Cardiac muscle cell (in vitro differentiated cells and primary cell): ENCODE results near the gene MYH10. TPM values are rescaled to one million over a fixed set of nuclear protein-coding genes. Genes with fewer than 3 reads are reported as not detected.

Experiments
- DNase-seq, 2 donors: peaks; one replicate each; pipeline versions ENCODE4 v3.0.0 to v3.0.0-alpha.2; 2010 to 2017; ENCODE audit warnings: low read depth in 1 of 2, low spot score in 1 of 2
- H3K27ac ChIP-seq: fragments of 200-600 bp; sonication (generic); 2 replicates; pipeline ENCODE4 v1.5.1; 2016
- H3K27me3 ChIP-seq: fragments of 200-600 bp; sonication (generic); 2 replicates; pipeline ENCODE4 v1.6.0; 2016; ENCODE audit warnings: control low read depth
- H3K36me3 ChIP-seq: fragments of 200-600 bp; sonication (generic); 2 replicates; pipeline ENCODE4 v1.5.1; 2016; ENCODE audit warnings: control low read depth
- H3K4me1 ChIP-seq: fragments of 200-600 bp; sonication (generic); 2 replicates; pipeline ENCODE4 v1.8.1; 2017; ENCODE audit warnings: low read depth, mild to moderate bottlenecking, mixed run types
- H3K4me3 ChIP-seq: fragments of 200-600 bp; sonication (generic); 2 replicates; pipeline ENCODE4 v1.5.1; 2016; ENCODE audit warnings: mild to moderate bottlenecking
- H3K9me3 ChIP-seq: fragments of 200-600 bp; sonication (generic); 2 replicates; pipeline ENCODE4 v1.5.1; 2017; ENCODE audit warnings: low read depth, mild to moderate bottlenecking, control low read depth
- CTCF ChIP-seq: IDR thresholded peaks from 2 replicates; pipeline ENCODE4 v1.5.1; 2012; ENCODE audit warnings: low read depth, mild to moderate bottlenecking, low read length
- polyA plus RNA-seq: library from polyadenylated mRNA; unstranded; fragments of >200 nt; fragmentation: Nextera tagmentation; extraction: Ambion mirVana; gene quantifications from 2 replicates; pipeline ENCODE4 v1.2.1, GENCODE V29; 2016
- total RNA-seq: library from RNA; depleted of rRNA; stranded (reverse); fragments of >200 nt; gene quantifications from 2 replicates; pipeline ENCODE4 v1.2.3, GENCODE V29; 2016

MYH10 gene
- total and polyA plus RNA-seq, 2 experiments from 2014 or later: 147 to 194 TPM

DNA sequence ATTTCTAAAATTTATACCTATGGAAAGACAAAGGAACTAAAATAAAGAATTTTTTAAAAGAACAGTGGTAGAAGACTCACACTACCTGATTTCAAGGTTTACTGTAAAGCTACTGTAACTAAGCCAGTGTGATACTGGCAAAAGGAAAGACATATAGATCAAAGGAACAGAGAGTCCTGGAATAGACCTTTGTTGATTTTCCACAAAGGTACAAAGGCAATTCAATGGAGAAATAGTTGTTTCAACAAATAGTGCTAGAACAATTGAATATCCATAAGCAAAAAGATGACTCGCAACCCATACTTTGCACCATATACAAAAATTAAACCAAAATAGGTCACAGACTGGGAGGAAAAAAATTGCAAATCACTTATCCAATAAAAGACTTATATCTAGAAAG lies 36.7 kb downstream of the MYH10 start:
- H3K27ac ChIP-seq: no peak overlapping the region
- TF ChIP-seq CTCF: no peak
- H3K36me3 ChIP-seq: peaks cover 4% of the 10 kb centered on the region
- H3K9me3 ChIP-seq: no peaks in the 10 kb centered on the region
- no peaks in the 10 kb centered on the region for H3K27me3 ChIP-seq
- peaks cover 2% of the 10 kb centered on the region for H3K4me1 ChIP-seq
- H3K4me3 ChIP-seq: no peak overlapping the region
- no peak for DNase-seq

- H3K36me3 ChIP-seq: peaks cover 4% of the 10 kb centered on the region
- no peak for DNase-seq
- no peaks in the 10 kb centered on the region for H3K27me3 ChIP-seq
- peaks cover 5% of the 10 kb centered on the region for H3K4me1 ChIP-seq
- H3K4me3 ChIP-seq: no peak overlapping the region
- H3K9me3 ChIP-seq: no peaks in the 10 kb centered on the region
- no peak overlapping the region for H3K27ac ChIP-seq
- no peak for TF ChIP-seq CTCF
Observed at GRCh38 chr17:8593276-8593675, 37.2 kb downstream of the MYH10 start.

GRCh38 chr17:8588877-8589554 lies 41.5 kb downstream of the MYH10 start:
- no peak for TF ChIP-seq CTCF
- H3K9me3 ChIP-seq: no peaks in the 10 kb centered on the region
- DNase-seq: no peak
- no peak overlapping the region for H3K27ac ChIP-seq
- peaks cover 5% of the 10 kb centered on the region for H3K4me1 ChIP-seq
- peaks cover 5% of the 10 kb centered on the region for H3K36me3 ChIP-seq
- no peaks in the 10 kb centered on the region for H3K27me3 ChIP-seq
- no peak overlapping the region for H3K4me3 ChIP-seq

DNA sequence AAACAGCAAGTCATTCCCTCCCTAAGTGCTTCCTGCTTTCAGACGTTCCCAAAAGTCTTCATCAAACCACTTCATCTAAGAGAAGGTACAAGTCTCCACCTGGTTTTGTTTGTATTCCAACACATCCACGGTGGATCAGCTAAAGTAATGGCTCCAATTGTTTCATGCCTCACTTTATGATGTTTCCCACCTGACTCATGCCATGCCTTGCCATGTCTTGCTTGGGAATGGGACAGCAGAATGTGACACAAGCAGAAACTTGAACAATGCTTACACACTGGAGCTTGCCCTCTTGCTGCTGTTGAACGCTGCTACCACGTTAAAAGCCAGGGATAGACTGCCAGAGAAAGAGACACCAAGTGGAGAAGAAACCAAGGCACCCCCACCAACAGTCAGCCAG lies 43.8 kb downstream of the MYH10 start:
- TF ChIP-seq CTCF: no peak
- peaks cover 5% of the 10 kb centered on the region for H3K36me3 ChIP-seq

DNA sequence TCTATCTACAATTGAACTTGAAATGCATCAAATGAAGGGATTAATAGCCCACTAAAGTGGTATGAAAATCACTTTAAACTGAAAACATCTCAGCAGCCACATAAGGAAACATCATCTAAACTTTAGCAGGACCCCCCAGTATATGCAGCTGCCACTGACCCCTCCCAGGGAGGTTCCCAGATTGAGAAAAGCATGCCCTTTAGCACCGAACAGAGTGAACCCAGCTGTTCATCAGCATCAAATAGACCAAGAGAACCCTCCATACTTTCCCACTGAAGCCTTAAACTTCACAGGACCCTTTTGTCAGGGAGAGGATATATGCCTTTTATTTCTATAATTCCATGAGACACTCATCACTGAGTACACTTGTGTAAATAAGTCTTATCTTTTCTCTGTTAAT lies 44.6 kb downstream of the MYH10 start:
- peaks cover 5% of the 10 kb centered on the region for H3K4me1 ChIP-seq
- H3K27me3 ChIP-seq: no peaks in the 10 kb centered on the region
- no peaks in the 10 kb centered on the region for H3K9me3 ChIP-seq
- no peak for TF ChIP-seq CTCF
- no peak overlapping the region for H3K4me3 ChIP-seq
- no peak for DNase-seq
- no peak overlapping the region for H3K27ac ChIP-seq
- peaks cover 5% of the 10 kb centered on the region for H3K36me3 ChIP-seq

More for the DNA sequence above, 43.8 kb downstream of the MYH10 start:
- Histone ChIP-seq H3K27me3 (no peaks in the 10 kb centered on the region), H3K9me3 (no peaks in the 10 kb centered on the region), H3K4me1 (peaks cover 5% of the 10 kb centered on the region), H3K27ac (no peak overlapping the region), H3K4me3 (no peak overlapping the region)
- no peak for DNase-seq
